ENCODE results near the gene SCYL2.
"Not testable (repeated sequence)": the region's sequence is repeated elsewhere in the genome, so short reads cannot be mapped to it uniquely, and the experiment has no call there.

The SCYL2 gene

DNA sequence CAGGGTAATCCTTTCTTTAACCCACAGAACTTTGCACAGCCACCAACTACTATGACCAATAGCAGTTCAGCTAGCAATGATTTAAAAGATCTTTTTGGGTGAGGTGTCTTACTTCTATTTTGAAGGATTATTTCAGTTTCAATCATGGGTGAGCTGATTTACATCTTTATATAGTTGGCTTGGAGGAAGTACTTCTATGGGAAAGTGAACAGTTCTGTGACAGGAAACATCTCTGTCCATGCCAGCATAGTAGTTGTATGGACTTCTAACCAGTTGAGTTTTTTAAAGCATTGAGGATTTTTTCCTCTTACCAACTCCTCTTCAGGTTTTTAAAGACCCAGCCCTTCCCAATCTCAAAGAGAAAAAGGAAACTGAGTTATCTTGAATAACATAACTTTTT is 72.1 kb downstream of the SCYL2 start:
- H3K4me3 ChIP-seq (ENCODE audit: low read depth, low read length) = no peak overlapping the region
- DNase-seq (ENCODE audit: low read depth, low spot score) = no peak
- ChIA-PET POLR2A (no interaction called here), CTCF (no interaction called here)
- TF ChIP-seq, protein P1, sequence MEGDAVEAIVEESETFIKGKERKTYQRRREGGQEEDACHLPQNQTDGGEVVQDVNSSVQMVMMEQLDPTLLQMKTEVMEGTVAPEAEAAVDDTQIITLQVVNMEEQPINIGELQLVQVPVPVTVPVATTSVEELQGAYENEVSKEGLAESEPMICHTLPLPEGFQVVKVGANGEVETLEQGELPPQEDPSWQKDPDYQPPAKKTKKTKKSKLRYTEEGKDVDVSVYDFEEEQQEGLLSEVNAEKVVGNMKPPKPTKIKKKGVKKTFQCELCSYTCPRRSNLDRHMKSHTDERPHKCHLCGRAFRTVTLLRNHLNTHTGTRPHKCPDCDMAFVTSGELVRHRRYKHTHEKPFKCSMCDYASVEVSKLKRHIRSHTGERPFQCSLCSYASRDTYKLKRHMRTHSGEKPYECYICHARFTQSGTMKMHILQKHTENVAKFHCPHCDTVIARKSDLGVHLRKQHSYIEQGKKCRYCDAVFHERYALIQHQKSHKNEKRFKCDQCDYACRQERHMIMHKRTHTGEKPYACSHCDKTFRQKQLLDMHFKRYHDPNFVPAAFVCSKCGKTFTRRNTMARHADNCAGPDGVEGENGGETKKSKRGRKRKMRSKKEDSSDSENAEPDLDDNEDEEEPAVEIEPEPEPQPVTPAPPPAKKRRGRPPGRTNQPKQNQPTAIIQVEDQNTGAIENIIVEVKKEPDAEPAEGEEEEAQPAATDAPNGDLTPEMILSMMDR (IDR thresholded peaks at IDR 0.05; ENCODE audit: insufficient read depth, low read length, missing control alignments) = no peak

GRCh38 chr12:100342897-100343296 is 75.9 kb downstream of the SCYL2 start:
- POLR2A ChIA-PET = interaction anchor here (0.7 kb wide), 1 partner anchor 26 kb away, joined by 3 read pairs; no protein-coding TSS in a partner anchor

DNA sequence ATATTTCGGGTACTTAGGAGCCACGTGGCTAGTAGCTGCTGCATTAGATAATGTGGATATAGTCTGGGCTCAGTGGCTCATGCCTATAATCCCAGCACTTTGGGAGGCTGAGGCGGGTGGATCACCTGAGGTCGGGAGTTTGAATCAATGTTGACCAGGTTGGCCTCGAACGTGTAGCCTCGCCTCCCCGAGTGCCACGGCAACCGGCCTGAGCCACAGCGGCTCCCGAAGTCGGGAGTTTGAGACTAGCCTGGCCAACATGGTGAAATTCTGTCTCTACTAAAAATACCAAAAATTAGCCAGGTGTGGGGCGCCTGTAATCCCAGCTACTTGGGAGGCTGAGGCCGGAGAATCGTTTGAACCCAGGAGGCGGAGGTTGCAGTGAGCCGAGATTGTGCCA is 77.4 kb downstream of the SCYL2 start:
- ChIA-PET CTCF (interaction anchor here (1.6 to 2.5 kb wide), 3 partner anchors 110 to 390 kb away, joined by 4 to 10 read pairs (median 4); no protein-coding TSS in a partner anchor), POLR2A (interaction anchor here (0.6 kb wide), 1 partner anchor 118 kb away, joined by 5 read pairs; no protein-coding TSS in a partner anchor)

More at GRCh38 chr12:100342897-100343296, 75.9 kb downstream of the SCYL2 start:
- CTCF ChIA-PET; DNase-seq (ENCODE audit: low read depth, low spot score); H3K4me3 ChIP-seq (ENCODE audit: low read depth, low read length): not testable (repeated sequence)

DNA sequence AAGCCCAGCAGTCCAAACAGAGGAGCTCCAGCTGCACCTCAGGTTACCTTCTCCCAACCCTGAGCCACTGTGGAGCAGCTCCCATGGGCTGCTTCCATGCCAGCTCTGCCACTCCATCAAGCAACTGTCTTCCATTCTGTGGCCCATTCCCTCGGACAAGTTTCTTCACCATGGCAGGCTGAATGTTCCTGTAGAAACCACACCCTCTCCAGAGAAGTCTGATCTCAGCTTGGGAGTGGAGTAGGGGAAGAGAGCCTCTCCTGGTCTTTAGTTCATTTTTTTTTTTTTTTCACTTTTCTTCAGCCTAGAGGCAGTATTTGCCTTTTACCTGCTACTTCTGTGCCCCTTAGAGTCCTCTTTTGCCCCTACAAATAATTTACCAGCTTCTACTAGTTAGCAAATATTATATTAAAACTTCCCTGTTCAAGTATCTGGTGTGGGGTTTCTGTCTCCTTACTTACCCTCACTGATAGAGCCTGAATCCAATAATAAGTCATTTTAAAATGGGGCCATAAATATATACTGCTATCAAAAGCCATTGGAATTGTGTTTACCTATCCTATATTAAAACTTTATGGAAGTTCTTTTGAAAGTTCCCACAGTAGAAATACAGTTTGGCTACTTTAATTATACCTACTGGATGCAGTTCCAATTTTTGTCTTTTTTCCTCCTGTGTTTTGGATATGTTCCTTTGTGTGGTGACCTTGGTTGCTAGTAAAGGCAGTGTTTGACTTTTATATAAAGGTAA is 78.2 kb downstream of the SCYL2 start:
- ChIA-PET CTCF (interaction anchor here (0.7 to 2.5 kb wide), 4 partner anchors 110 to 389 kb away, joined by 3 to 10 read pairs (median 4); no protein-coding TSS in a partner anchor), POLR2A (interaction anchor here (0.6 to 0.7 kb wide), 2 partner anchors 29 to 119 kb away, joined by 3 to 5 read pairs; no protein-coding TSS in a partner anchor)
- DNase-seq (ENCODE audit: low read depth, low spot score) = no peak
- TF ChIP-seq, protein P1 (IDR thresholded peaks at IDR 0.05; ENCODE audit: insufficient read depth, low read length, missing control alignments) = no peak
- H3K4me3 ChIP-seq (ENCODE audit: low read depth, low read length) = no peak overlapping the region

More for the DNA sequence above, 77.4 kb downstream of the SCYL2 start:
- H3K4me3 ChIP-seq (ENCODE audit: low read depth, low read length); DNase-seq (ENCODE audit: low read depth, low spot score): not testable (repeated sequence)

DNA sequence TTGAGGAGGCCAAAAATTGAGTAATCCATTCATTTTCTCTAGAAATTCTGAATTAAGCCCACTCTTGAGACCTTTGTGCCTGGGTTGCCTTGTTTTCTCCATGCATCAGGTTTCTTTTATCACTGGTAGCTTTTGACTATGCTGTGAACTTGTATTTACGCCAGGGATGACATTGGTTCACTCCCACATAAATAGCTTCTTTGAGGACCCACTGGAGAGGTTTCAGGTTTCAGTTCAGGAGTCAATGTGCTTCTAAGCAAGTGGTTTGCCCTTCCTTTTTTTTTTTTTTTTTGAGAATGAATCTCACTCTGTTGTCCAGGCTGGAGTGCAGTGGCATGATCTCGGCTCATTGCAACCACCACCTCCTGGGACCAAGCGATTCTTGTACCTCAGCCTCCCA is 79.7 kb downstream of the SCYL2 start:
- H3K4me3 ChIP-seq (ENCODE audit: low read depth, low read length) = no peak overlapping the region
- DNase-seq (ENCODE audit: low read depth, low spot score) = no peak
- TF ChIP-seq, protein P1 (IDR thresholded peaks at IDR 0.05; ENCODE audit: insufficient read depth, low read length, missing control alignments) = no peak
- ChIA-PET CTCF (interaction anchor here (1.3 to 6.8 kb wide), 6 partner anchors 9 to 386 kb away, joined by 3 to 85 read pairs (median 19); partner anchors contain the start of gene SLC17A8), POLR2A (no interaction called here)

DNA sequence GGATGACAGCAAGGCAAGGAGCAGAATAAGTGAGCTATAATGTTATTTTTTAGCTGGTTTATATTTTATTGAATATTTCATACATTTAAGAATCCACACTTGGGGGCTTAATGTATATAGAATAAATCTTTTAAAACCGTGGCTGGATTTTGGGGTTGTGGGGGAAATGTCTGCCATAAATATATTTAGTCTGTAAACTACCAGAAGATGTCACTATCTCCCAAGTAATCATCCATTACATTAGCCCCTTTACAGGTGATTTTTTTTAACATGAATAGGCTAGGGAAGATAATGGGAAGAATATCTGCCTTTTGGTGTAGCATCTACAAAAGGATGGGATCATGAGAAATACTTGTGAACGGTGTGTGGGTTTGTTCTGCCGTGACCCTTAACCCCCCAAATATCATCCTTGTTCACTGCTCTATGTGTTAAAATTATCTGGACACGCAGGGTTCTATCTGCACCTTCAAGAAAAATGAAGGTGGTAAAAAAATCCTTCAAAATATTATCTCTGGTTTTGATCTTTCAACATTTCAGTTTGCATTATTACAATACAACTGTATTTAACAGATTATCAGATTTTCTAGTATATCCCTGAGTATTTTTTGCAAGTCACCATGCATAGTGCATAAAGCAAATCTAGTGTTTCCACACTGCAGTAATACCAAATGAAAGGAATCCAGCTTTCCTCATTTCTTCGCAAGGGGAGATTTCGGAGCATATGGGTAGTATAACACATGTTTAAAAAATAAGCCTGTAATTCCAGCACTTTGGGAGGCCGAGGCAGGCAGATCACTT is 81.9 kb downstream of the SCYL2 start:
- H3K4me3 ChIP-seq (ENCODE audit: low read depth, low read length) = no peak overlapping the region
- no peak for DNase-seq (ENCODE audit: low read depth, low spot score)
- POLR2A ChIA-PET = no interaction called here
- TF ChIP-seq, protein P1 (IDR thresholded peaks at IDR 0.05; ENCODE audit: insufficient read depth, low read length, missing control alignments) = no peak
- CTCF ChIA-PET = interaction anchor here (0.6 to 6.8 kb wide), 20 partner anchors 10 to 975 kb away, joined by 3 to 85 read pairs (median 4); partner anchors contain the start of gene SLC17A8

Measured in AG04449 (cell line).